H1 (cell line): ENCODE measurements around the gene HSF4. TPM values are rescaled to one million over a fixed set of nuclear protein-coding genes. Genes with fewer than 3 reads are reported as not detected.

ENCODE experiments used
- CREB1 ChIP-seq: IDR thresholded peaks from 2 replicates; pipeline ENCODE4 v1.6.1; 2012; ENCODE audit warnings: inconsistent platforms
- RNF2 ChIP-seq: fragments of 200-900, 300-1000 bp; sonication (generic); IDR thresholded peaks from 2 replicates; pipeline ENCODE4 v1.7.1; 2016; ENCODE audit warnings: borderline replicate concordance, low read depth, mild to moderate bottlenecking, antibody characterized with exemption, low read length; ENCODE audit not compliant: poor library complexity, severe bottlenecking; ENCODE audit errors: missing control alignments
- polyA plus RNA-seq, 7 experiments: library from polyadenylated mRNA; depleted of rRNA in 3 of 7; stranded (reverse) in 5 of 7; unstranded in 2 of 7; fragments of >200 nt in 5 of 7; fragments of 200-250 nt in 2 of 7; gene quantifications; 1 replicate in 5 of 7; 2 replicates in 1 of 7; 4 replicates in 1 of 7; pipeline versions ENCODE4 v1.2.1 to v1.2.3, GENCODE V29; 2011 to 2013; ENCODE audit warnings: missing spikeins in 2 of 7, mixed read lengths in 2 of 7
- total RNA-seq: library from RNA; stranded (reverse); fragmentation: NEBNext Ultra II Directional; extraction: Animal tissue kit (Norgen Biotek cat#: 25700); gene quantifications from 2 replicates; pipeline ENCODE4 v1.2.1, GENCODE V29; 2021
- TF ChIP-seq, protein P1 (sequence below): fragments of 300-600 bp; sonication (generic); IDR thresholded peaks from 2 replicates; pipeline ENCODE4 v1.7.1; 2012; ENCODE audit warnings: low read length, moderate library complexity, mild to moderate bottlenecking, inconsistent platforms; ENCODE audit not compliant: insufficient replicate concordance
- TF ChIP-seq, protein P2 (sequence below): IDR thresholded peaks from 2 replicates; pipeline ENCODE4 v1.6.1; 2011; ENCODE audit warnings: low read length, improper control_type of control experiment
- TF ChIP-seq, protein P3 (sequence below): IDR thresholded peaks from 2 replicates; pipeline ENCODE4 v1.6.1; 2012; ENCODE audit warnings: inconsistent platforms

The HSF4 gene
- total and polyA plus RNA-seq, 2 of the 8 experiments (the other 6 are each of a cell fraction or from before 2014, with no cell fraction given) = 0.14 TPM; not detected in 1

DNA sequence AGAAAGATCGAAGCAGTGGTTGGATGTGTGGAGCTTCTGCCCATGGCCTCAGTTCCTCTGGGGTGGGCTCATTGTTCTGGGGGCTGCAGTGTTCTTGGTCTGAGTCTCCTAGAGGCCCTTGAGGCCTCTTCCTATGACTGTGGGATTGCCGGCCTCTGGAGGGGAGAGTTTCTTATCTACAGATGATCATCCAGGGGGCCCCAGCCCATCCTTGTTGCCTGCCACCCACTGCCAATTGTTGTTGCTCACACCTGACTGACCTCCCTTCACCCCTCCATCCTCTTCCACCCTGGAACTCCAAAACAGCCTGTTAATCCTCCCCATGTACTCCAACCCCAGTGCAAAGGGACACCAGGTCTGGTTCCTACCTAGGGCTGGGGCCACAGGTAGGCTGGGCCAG, 19.6 kb upstream of the HSF4 start (continued):
- TF ChIP-seq, protein P1, sequence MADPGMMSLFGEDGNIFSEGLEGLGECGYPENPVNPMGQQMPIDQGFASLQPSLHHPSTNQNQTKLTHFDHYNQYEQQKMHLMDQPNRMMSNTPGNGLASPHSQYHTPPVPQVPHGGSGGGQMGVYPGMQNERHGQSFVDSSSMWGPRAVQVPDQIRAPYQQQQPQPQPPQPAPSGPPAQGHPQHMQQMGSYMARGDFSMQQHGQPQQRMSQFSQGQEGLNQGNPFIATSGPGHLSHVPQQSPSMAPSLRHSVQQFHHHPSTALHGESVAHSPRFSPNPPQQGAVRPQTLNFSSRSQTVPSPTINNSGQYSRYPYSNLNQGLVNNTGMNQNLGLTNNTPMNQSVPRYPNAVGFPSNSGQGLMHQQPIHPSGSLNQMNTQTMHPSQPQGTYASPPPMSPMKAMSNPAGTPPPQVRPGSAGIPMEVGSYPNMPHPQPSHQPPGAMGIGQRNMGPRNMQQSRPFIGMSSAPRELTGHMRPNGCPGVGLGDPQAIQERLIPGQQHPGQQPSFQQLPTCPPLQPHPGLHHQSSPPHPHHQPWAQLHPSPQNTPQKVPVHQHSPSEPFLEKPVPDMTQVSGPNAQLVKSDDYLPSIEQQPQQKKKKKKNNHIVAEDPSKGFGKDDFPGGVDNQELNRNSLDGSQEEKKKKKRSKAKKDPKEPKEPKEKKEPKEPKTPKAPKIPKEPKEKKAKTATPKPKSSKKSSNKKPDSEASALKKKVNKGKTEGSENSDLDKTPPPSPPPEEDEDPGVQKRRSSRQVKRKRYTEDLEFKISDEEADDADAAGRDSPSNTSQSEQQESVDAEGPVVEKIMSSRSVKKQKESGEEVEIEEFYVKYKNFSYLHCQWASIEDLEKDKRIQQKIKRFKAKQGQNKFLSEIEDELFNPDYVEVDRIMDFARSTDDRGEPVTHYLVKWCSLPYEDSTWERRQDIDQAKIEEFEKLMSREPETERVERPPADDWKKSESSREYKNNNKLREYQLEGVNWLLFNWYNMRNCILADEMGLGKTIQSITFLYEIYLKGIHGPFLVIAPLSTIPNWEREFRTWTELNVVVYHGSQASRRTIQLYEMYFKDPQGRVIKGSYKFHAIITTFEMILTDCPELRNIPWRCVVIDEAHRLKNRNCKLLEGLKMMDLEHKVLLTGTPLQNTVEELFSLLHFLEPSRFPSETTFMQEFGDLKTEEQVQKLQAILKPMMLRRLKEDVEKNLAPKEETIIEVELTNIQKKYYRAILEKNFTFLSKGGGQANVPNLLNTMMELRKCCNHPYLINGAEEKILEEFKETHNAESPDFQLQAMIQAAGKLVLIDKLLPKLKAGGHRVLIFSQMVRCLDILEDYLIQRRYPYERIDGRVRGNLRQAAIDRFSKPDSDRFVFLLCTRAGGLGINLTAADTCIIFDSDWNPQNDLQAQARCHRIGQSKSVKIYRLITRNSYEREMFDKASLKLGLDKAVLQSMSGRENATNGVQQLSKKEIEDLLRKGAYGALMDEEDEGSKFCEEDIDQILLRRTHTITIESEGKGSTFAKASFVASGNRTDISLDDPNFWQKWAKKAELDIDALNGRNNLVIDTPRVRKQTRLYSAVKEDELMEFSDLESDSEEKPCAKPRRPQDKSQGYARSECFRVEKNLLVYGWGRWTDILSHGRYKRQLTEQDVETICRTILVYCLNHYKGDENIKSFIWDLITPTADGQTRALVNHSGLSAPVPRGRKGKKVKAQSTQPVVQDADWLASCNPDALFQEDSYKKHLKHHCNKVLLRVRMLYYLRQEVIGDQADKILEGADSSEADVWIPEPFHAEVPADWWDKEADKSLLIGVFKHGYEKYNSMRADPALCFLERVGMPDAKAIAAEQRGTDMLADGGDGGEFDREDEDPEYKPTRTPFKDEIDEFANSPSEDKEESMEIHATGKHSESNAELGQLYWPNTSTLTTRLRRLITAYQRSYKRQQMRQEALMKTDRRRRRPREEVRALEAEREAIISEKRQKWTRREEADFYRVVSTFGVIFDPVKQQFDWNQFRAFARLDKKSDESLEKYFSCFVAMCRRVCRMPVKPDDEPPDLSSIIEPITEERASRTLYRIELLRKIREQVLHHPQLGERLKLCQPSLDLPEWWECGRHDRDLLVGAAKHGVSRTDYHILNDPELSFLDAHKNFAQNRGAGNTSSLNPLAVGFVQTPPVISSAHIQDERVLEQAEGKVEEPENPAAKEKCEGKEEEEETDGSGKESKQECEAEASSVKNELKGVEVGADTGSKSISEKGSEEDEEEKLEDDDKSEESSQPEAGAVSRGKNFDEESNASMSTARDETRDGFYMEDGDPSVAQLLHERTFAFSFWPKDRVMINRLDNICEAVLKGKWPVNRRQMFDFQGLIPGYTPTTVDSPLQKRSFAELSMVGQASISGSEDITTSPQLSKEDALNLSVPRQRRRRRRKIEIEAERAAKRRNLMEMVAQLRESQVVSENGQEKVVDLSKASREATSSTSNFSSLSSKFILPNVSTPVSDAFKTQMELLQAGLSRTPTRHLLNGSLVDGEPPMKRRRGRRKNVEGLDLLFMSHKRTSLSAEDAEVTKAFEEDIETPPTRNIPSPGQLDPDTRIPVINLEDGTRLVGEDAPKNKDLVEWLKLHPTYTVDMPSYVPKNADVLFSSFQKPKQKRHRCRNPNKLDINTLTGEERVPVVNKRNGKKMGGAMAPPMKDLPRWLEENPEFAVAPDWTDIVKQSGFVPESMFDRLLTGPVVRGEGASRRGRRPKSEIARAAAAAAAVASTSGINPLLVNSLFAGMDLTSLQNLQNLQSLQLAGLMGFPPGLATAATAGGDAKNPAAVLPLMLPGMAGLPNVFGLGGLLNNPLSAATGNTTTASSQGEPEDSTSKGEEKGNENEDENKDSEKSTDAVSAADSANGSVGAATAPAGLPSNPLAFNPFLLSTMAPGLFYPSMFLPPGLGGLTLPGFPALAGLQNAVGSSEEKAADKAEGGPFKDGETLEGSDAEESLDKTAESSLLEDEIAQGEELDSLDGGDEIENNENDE = no peak
- TF ChIP-seq, protein P2, sequence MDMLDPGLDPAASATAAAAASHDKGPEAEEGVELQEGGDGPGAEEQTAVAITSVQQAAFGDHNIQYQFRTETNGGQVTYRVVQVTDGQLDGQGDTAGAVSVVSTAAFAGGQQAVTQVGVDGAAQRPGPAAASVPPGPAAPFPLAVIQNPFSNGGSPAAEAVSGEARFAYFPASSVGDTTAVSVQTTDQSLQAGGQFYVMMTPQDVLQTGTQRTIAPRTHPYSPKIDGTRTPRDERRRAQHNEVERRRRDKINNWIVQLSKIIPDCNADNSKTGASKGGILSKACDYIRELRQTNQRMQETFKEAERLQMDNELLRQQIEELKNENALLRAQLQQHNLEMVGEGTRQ = no peak
- TF ChIP-seq CREB1 (no peak), RNF2 (no peak)
- TF ChIP-seq, protein P3, sequence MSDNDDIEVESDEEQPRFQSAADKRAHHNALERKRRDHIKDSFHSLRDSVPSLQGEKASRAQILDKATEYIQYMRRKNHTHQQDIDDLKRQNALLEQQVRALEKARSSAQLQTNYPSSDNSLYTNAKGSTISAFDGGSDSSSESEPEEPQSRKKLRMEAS = no peak
